Measurements from ENCODE around the gene B4GALT6. TPM values are rescaled to one million over a fixed set of nuclear protein-coding genes. Genes with fewer than 3 reads are reported as not detected.

Gene B4GALT6
- total and polyA plus RNA-seq, 10 of the 15 experiments (the other 5 are each of a cell fraction or from before 2014, with no cell fraction given) = 11.9 to 47.4 (median 18.0) TPM

DNA sequence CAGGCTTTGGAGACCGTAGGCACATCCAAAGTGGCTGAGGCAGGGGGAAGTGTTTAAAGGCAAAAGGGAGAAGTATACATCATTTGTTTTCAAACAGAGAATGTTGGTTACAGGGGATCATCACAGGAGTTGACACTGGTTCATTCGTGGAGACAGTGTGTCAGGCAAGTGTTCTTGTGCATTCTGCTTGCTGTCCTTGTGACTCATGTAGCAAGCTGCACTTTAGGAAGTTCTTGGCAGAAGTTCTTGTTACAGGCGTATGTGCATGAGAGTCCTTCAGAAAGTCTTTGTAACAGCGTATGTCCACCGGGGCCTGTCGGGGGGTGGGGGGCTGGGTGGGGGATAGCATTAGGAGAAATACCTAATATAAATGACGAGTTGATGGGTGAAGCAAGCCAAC lies 36.5 kb upstream of the B4GALT6 start:
- WGBS (ENCODE audit: insufficient coverage, insufficient replicate concordance, low lambda C conversion rate, missing lambda C conversion rate) = 69% methylated on average over 7 of the region's 7 CpGs
- Histone ChIP-seq H3K9ac (ENCODE audit: control insufficient read depth, insufficient read depth, low read length) (no peak overlapping the region), H3K9me3 (replicated peaks; ENCODE audit: control insufficient read depth, insufficient read depth, low read length) (no peaks in the 10 kb centered on the region; the same call in 1 of the 3 replicates), H3K79me2 (ENCODE audit: control insufficient read depth, insufficient read depth, low read length) (no peaks in the 10 kb centered on the region), H2AFZ (ENCODE audit: control insufficient read depth, low read depth, low read length) (no peak overlapping the region), H3K4me1 (ENCODE audit: control insufficient read depth, insufficient read depth, low read length) (no peaks in the 10 kb centered on the region), H3K27me3 (replicated peaks in 1 of 2; ENCODE audit: control insufficient read depth in 2 of 2, insufficient read depth in 2 of 2, low read length in 1 of 2) (no peaks in the 10 kb centered on the region), H3K36me3 (ENCODE audit: control insufficient read depth in 2 of 2, insufficient read depth in 2 of 2, low read length in 1 of 2) (no peaks in the 10 kb centered on the region), H3K4me3 (no peak overlapping the region), H3K27ac (ENCODE audit: control insufficient read depth, insufficient read depth) (no peak overlapping the region), H3K4me2 (ENCODE audit: control insufficient read depth, insufficient read depth) (no peak overlapping the region), H4K20me1 (ENCODE audit: control insufficient read depth, insufficient read depth) (no peaks in the 10 kb centered on the region)
- in situ Hi-C loops (cut with MboI) (loop anchor here (5.0 kb wide), 1 partner anchor 164 kb away; no protein-coding TSS in a partner anchor), intact Hi-C loops (cut with micrococcal nuclease; ENCODE audit: unreplicated experiment) (loop anchor here (5.0 to 10.0 kb wide), 5 partner anchors 89 to 746 kb away; no protein-coding TSS in a partner anchor)
- POLR2A ChIA-PET = interaction anchor here (0.6 kb wide), 1 partner anchor 68 kb away, joined by 6 read pairs; no protein-coding TSS in a partner anchor
- FAIRE-seq (no peak), DNase-seq (ENCODE audit: low read depth, low spot score) (no peak), ATAC-seq (no peak)
- RAD21 ChIA-PET (ENCODE audit: unreplicated experiment) = interaction anchor here (1.7 kb wide), 1 partner anchor 165 kb away, joined by 8 read pairs; no protein-coding TSS in a partner anchor
- CTCF ChIA-PET = interaction anchor here (1.0 to 2.2 kb wide), 8 partner anchors 10 to 296 kb away, joined by 3 to 9 read pairs (median 4); no protein-coding TSS in a partner anchor
- no TSS peak for BruUV-seq (replicated peaks)
- SMC1A ChIA-PET (ENCODE audit: uncharacterized antibody, unreplicated experiment) = interaction anchor here (1.3 to 3.2 kb wide), 2 partner anchors 74 to 159 kb away, joined by 3 to 18 read pairs; no protein-coding TSS in a partner anchor
- no peak for TF ChIP-seq IKZF1 (conservative IDR thresholded peaks at IDR 0.05)
- TF ChIP-seq, protein P1, sequence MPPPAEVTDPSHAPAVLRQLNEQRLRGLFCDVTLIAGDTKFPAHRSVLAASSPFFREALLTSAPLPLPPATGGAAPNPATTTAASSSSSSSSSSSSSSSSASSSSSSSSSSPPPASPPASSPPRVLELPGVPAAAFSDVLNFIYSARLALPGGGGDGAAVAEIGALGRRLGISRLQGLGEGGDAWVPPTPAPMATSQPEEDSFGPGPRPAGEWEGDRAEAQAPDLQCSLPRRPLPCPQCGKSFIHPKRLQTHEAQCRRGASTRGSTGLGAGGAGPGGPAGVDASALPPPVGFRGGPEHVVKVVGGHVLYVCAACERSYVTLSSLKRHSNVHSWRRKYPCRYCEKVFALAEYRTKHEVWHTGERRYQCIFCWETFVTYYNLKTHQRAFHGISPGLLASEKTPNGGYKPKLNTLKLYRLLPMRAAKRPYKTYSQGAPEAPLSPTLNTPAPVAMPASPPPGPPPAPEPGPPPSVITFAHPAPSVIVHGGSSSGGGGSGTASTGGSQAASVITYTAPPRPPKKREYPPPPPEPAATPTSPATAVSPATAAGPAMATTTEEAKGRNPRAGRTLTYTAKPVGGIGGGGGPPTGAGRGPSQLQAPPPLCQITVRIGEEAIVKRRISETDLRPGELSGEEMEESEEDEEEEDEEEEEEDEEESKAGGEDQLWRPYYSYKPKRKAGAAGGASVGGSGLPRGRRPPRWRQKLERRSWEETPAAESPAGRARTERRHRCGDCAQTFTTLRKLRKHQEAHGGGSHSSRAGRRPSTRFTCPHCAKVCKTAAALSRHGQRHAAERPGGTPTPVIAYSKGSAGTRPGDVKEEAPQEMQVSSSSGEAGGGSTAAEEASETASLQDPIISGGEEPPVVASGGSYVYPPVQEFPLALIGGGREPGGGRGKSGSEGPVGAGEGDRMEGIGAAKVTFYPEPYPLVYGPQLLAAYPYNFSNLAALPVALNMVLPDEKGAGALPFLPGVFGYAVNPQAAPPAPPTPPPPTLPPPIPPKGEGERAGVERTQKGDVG (CRISPR knock-in tag; IDR thresholded peaks at IDR 0.05) = no peak
- TF ChIP-seq POU2F2 (IDR thresholded peaks at IDR 0.05; ENCODE audit: borderline replicate concordance, low read depth, low read length) = no peak
- no peak for TF ChIP-seq NFYB (IDR thresholded peaks at IDR 0.05; ENCODE audit: insufficient read depth, low read depth, low read length)
- no peak for TF ChIP-seq TARDBP (IDR thresholded peaks at IDR 0.05; ENCODE audit: borderline replicate concordance)
- no peak for TF ChIP-seq BCL11A (IDR thresholded peaks at IDR 0.05; ENCODE audit: low read depth, low read length)
- no peak for TF ChIP-seq PAX5 (IDR thresholded peaks at IDR 0.05; ENCODE audit: borderline replicate concordance, low read depth, low read length)
- TF ChIP-seq, protein P2, sequence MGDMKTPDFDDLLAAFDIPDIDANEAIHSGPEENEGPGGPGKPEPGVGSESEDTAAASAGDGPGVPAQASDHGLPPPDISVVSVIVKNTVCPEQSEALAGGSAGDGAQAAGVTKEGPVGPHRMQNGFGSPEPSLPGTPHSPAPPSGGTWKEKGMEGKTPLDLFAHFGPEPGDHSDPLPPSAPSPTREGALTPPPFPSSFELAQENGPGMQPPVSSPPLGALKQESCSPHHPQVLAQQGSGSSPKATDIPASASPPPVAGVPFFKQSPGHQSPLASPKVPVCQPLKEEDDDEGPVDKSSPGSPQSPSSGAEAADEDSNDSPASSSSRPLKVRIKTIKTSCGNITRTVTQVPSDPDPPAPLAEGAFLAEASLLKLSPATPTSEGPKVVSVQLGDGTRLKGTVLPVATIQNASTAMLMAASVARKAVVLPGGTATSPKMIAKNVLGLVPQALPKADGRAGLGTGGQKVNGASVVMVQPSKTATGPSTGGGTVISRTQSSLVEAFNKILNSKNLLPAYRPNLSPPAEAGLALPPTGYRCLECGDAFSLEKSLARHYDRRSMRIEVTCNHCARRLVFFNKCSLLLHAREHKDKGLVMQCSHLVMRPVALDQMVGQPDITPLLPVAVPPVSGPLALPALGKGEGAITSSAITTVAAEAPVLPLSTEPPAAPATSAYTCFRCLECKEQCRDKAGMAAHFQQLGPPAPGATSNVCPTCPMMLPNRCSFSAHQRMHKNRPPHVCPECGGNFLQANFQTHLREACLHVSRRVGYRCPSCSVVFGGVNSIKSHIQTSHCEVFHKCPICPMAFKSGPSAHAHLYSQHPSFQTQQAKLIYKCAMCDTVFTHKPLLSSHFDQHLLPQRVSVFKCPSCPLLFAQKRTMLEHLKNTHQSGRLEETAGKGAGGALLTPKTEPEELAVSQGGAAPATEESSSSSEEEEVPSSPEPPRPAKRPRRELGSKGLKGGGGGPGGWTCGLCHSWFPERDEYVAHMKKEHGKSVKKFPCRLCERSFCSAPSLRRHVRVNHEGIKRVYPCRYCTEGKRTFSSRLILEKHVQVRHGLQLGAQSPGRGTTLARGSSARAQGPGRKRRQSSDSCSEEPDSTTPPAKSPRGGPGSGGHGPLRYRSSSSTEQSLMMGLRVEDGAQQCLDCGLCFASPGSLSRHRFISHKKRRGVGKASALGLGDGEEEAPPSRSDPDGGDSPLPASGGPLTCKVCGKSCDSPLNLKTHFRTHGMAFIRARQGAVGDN (IDR thresholded peaks at IDR 0.05) = no peak
- no peak for TF ChIP-seq NR2F1 (conservative IDR thresholded peaks at IDR 0.05)
- TF ChIP-seq NR2C2 (IDR thresholded peaks at IDR 0.05; ENCODE audit: borderline replicate concordance, control insufficient read depth, insufficient read length, low read depth) = no peak
- TF ChIP-seq, protein P3, sequence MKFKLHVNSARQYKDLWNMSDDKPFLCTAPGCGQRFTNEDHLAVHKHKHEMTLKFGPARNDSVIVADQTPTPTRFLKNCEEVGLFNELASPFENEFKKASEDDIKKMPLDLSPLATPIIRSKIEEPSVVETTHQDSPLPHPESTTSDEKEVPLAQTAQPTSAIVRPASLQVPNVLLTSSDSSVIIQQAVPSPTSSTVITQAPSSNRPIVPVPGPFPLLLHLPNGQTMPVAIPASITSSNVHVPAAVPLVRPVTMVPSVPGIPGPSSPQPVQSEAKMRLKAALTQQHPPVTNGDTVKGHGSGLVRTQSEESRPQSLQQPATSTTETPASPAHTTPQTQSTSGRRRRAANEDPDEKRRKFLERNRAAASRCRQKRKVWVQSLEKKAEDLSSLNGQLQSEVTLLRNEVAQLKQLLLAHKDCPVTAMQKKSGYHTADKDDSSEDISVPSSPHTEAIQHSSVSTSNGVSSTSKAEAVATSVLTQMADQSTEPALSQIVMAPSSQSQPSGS (IDR thresholded peaks at IDR 0.05; ENCODE audit: low read length) = no peak
- TF ChIP-seq, protein P4, sequence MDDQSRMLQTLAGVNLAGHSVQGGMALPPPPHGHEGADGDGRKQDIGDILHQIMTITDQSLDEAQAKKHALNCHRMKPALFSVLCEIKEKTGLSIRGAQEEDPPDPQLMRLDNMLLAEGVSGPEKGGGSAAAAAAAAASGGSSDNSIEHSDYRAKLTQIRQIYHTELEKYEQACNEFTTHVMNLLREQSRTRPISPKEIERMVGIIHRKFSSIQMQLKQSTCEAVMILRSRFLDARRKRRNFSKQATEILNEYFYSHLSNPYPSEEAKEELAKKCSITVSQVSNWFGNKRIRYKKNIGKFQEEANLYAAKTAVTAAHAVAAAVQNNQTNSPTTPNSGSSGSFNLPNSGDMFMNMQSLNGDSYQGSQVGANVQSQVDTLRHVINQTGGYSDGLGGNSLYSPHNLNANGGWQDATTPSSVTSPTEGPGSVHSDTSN (IDR thresholded peaks at IDR 0.05; ENCODE audit: insufficient replicate concordance, low read depth, low read length) = no peak
